ENCODE results near the gene ARHGAP6.

Gene ARHGAP6

DNA sequence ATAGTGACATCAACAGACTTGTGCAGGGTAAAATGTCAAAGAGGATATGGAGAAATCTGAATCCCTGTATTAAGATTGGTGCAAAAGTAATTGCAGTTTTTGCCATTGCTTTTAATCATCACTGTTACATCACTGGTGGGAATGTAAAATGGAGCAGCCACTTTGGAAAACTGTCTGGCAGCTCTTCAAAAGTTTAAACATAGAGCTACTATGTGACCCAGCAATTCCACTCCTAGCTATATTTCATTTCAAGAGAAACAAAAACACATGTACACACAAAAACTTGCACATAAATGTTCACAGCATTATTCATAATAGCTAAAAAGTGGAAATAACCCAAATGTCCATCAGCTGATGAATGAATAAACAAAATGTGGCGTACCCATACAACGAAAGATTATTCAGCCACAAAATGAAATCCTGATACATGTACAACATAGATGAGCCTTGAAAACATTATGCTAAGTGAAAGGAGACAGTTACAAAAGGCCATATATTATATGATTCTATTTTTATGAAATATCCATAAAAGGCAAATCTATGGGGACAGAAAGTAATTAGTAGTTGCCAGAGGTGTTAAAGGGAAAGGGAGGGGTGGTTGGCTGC lies 266.1 kb downstream of the ARHGAP6 start:
- no peaks in the 10 kb centered on the region; the same call in 1 of the 2 replicates for H4K20me1 ChIP-seq
- H3K27ac ChIP-seq, result no peak overlapping the region
- H3K4me3 ChIP-seq, result no peak overlapping the region
- no peaks in the 10 kb centered on the region for H3K36me3 ChIP-seq
- H3K4me2 ChIP-seq, result no peak overlapping the region
- peaks cover 3% of the 10 kb centered on the region; the same call in 1 of the 2 replicates for H3K4me1 ChIP-seq
- H3K9me3 ChIP-seq, result no peaks in the 10 kb centered on the region
- H3K9ac ChIP-seq, result no peak overlapping the region
- TF ChIP-seq Cebpa-rat (IDR thresholded peaks at IDR 0.05), result no peak
- H3K27me3 ChIP-seq, result peaks cover 89% of the 10 kb centered on the region

GRCh38 chrX:11398785-11399184 lies 266.9 kb downstream of the ARHGAP6 start:
- Histone ChIP-seq H3K9me3 (no peaks in the 10 kb centered on the region), H3K36me3 (no peaks in the 10 kb centered on the region), H3K4me2 (no peak overlapping the region), H3K4me3 (no peak overlapping the region), H3K27me3 (peaks cover 88% of the 10 kb centered on the region), H3K4me1 (no peaks in the 10 kb centered on the region), H4K20me1 (no peaks in the 10 kb centered on the region; the same call in 1 of the 2 replicates), H3K27ac (no peak overlapping the region), H3K9ac (no peak overlapping the region)
- no peak for TF ChIP-seq Cebpa-rat (IDR thresholded peaks at IDR 0.05)

- no peaks in the 10 kb centered on the region for H3K36me3 ChIP-seq
- TF ChIP-seq Cebpa-rat (IDR thresholded peaks at IDR 0.05), result no peak
- no peaks in the 10 kb centered on the region for H3K4me1 ChIP-seq
- no peaks in the 10 kb centered on the region; the same call in 1 of the 2 replicates for H4K20me1 ChIP-seq
- H3K27ac ChIP-seq, result no peak overlapping the region
- H3K4me2 ChIP-seq, result no peak overlapping the region
- no peak overlapping the region for H3K9ac ChIP-seq
- no peaks in the 10 kb centered on the region for H3K9me3 ChIP-seq
- peaks cover 87% of the 10 kb centered on the region for H3K27me3 ChIP-seq
- no peak overlapping the region for H3K4me3 ChIP-seq
Observed at GRCh38 chrX:11398139-11398538, 267.6 kb downstream of the ARHGAP6 start.

GRCh38 chrX:11397680-11398079 lies 268.0 kb downstream of the ARHGAP6 start:
- H3K27ac ChIP-seq, result no peak overlapping the region
- H3K4me1 ChIP-seq, result no peaks in the 10 kb centered on the region
- no peak overlapping the region for H3K4me2 ChIP-seq
- H3K36me3 ChIP-seq, result no peaks in the 10 kb centered on the region
- no peak overlapping the region for H3K9ac ChIP-seq
- H3K27me3 ChIP-seq, result peaks cover 84% of the 10 kb centered on the region
- no peak overlapping the region for H3K4me3 ChIP-seq
- no peaks in the 10 kb centered on the region; the same call in 1 of the 2 replicates for H4K20me1 ChIP-seq
- no peaks in the 10 kb centered on the region for H3K9me3 ChIP-seq
- no peak for TF ChIP-seq Cebpa-rat (IDR thresholded peaks at IDR 0.05)

- no peaks in the 10 kb centered on the region for H3K36me3 ChIP-seq
- peaks cover 81% of the 10 kb centered on the region for H3K27me3 ChIP-seq
- H3K4me3 ChIP-seq, result no peak overlapping the region
- H3K9ac ChIP-seq, result no peak overlapping the region
- H4K20me1 ChIP-seq, result no peaks in the 10 kb centered on the region; the same call in 1 of the 2 replicates
- no peaks in the 10 kb centered on the region for H3K4me1 ChIP-seq
- no peak overlapping the region for H3K4me2 ChIP-seq
- no peak overlapping the region for H3K27ac ChIP-seq
- H3K9me3 ChIP-seq, result no peaks in the 10 kb centered on the region
- no peak for TF ChIP-seq Cebpa-rat (IDR thresholded peaks at IDR 0.05)
Observed at GRCh38 chrX:11395859-11396258, 269.9 kb downstream of the ARHGAP6 start.

GRCh38 chrX:11393949-11394654 lies 271.6 kb downstream of the ARHGAP6 start:
- H3K4me2 ChIP-seq, result no peak overlapping the region
- H3K9ac ChIP-seq, result no peak overlapping the region
- no peaks in the 10 kb centered on the region for H3K36me3 ChIP-seq
- H3K27ac ChIP-seq, result no peak overlapping the region
- H3K27me3 ChIP-seq, result peaks cover 67% of the 10 kb centered on the region
- H4K20me1 ChIP-seq, result no peaks in the 10 kb centered on the region; the same call in 1 of the 2 replicates
- H3K4me3 ChIP-seq, result no peak overlapping the region
- H3K4me1 ChIP-seq, result no peaks in the 10 kb centered on the region
- no peaks in the 10 kb centered on the region for H3K9me3 ChIP-seq
- no peak for TF ChIP-seq Cebpa-rat (IDR thresholded peaks at IDR 0.05)

GRCh38 chrX:11386812-11387211 lies 278.9 kb downstream of the ARHGAP6 start:
- H3K4me1 ChIP-seq, result no peaks in the 10 kb centered on the region
- no peak overlapping the region for H3K4me2 ChIP-seq
- H3K36me3 ChIP-seq, result no peaks in the 10 kb centered on the region
- no peaks in the 10 kb centered on the region for H3K9me3 ChIP-seq
- H3K27ac ChIP-seq, result no peak overlapping the region
- H4K20me1 ChIP-seq, result no peaks in the 10 kb centered on the region
- H3K9ac ChIP-seq, result no peak overlapping the region
- no peak overlapping the region for H3K4me3 ChIP-seq
- no peak for TF ChIP-seq Cebpa-rat (IDR thresholded peaks at IDR 0.05)
- peaks cover 60% of the 10 kb centered on the region for H3K27me3 ChIP-seq

DNA sequence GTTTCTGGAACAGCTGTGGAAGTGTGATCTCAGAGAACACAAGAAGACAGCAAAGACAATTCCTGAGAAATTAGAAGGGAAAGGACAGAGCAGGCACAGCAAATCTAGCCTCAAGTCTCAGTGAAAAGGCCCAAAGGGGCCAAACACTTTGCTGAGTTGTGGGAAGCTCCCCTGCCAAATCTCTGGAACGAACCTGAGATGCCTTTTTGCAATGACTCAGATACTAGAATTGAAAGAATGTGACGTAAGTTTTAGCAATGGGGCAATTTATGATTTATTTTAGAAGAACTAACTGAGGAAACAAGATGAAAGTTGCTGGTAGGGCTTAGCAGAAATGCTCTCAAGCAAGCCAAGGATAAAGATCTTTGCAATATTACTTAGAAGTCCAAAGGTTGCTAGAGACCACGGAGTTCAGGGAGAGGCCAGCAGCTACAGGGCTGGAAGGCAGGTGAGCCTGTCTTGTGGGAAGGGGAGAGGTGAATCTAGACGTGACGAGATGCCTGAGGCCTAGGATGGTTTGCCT lies 279.7 kb downstream of the ARHGAP6 start:
- Histone ChIP-seq H3K9ac (no peak overlapping the region), H3K27ac (no peak overlapping the region), H3K4me1 (no peaks in the 10 kb centered on the region), H3K4me3 (no peak overlapping the region), H3K9me3 (no peaks in the 10 kb centered on the region), H3K4me2 (no peak overlapping the region), H3K36me3 (no peaks in the 10 kb centered on the region), H3K27me3 (peaks cover 58% of the 10 kb centered on the region), H4K20me1 (no peaks in the 10 kb centered on the region)
- TF ChIP-seq Cebpa-rat (IDR thresholded peaks at IDR 0.05), result no peak

DNA sequence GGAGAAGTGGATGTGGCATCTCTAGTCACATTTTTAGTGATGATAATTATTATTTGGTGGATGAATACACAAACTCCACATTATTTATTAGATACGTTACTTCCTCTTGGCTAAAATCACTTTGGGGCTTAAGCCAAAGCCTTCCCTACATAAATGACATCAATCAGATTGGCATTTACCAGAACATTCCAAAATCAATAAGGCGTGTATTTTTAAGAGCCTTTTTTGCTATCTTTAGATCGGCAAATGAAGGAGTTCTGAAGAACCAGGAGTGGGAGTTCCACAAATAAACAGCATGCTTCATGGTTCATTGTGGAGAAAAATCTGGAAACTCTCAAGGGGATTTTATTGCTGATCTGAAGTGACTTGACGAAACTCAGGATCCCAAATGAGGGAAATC lies 282.8 kb downstream of the ARHGAP6 start:
- Histone ChIP-seq H3K4me1 (no peaks in the 10 kb centered on the region), H4K20me1 (no peaks in the 10 kb centered on the region), H3K4me3 (no peak overlapping the region), H3K9me3 (0 out of 2 replicates have a peak, but pooled peaks cover 4% of the 10 kb centered on the region), H3K27ac (no peak overlapping the region), H3K9ac (no peak overlapping the region), H3K27me3 (peaks cover 75% of the 10 kb centered on the region), H3K36me3 (no peaks in the 10 kb centered on the region), H3K4me2 (no peak overlapping the region)
- TF ChIP-seq Cebpa-rat (IDR thresholded peaks at IDR 0.05), result no peak

DNA sequence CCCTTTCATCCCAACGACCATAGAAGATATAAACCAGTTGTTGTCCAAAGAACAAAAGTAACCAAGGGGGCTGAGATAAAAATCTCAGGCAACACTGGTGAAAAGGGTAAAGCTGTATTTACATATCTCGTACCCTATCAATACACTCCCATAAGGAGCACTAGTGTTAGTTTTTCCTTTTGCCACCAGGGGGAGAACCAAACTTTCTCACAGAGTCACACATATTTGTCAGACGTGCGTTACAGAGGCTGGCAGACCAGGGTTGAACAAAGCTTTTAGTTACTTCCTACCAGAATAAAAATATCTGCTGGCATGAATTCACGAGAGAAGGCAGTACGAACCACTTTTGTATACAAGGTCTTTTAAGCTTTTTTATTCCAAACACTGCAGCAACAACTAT lies 284.3 kb downstream of the ARHGAP6 start:
- Histone ChIP-seq H3K4me2 (no peak overlapping the region), H3K4me3 (no peak overlapping the region), H4K20me1 (no peaks in the 10 kb centered on the region), H3K27me3 (peaks cover 82% of the 10 kb centered on the region), H3K36me3 (no peaks in the 10 kb centered on the region), H3K9me3 (0 out of 2 replicates have a peak, but pooled peaks cover 8% of the 10 kb centered on the region), H3K9ac (no peak overlapping the region), H3K27ac (no peak overlapping the region), H3K4me1 (no peaks in the 10 kb centered on the region)
- TF ChIP-seq Cebpa-rat (IDR thresholded peaks at IDR 0.05), result no peak

Measured in BLaER1 (cell line).